Measurements from ENCODE around the gene SPATA25.

Gene SPATA25

GRCh38 chr20:45892828-45893500 is 5.5 kb upstream of the SPATA25 start:
- peak overlapping the region; percentile 26 to 64 for H3K4me3 ChIP-seq (ENCODE audit: low read depth in 1 of 2, low read length in 2 of 2)
- no peak overlapping the region for H3K27ac ChIP-seq (ENCODE audit: low read depth, low read length)
- peaks cover 20 to 51% of the 10 kb centered on the region in 2 donors for H3K36me3 ChIP-seq (ENCODE audit: control insufficient read depth in 1 of 2, insufficient read depth in 2 of 2, low read length in 2 of 2)
- H3K9me3 ChIP-seq (ENCODE audit: control insufficient read depth in 1 of 2, low read length in 2 of 2): no peaks in the 10 kb centered on the region
- H3K4me1 ChIP-seq (ENCODE audit: control insufficient read depth in 1 of 2, insufficient read depth in 2 of 2, low read length in 2 of 2): peaks cover 24 to 37% of the 10 kb centered on the region in 2 donors
- H3K27me3 ChIP-seq (ENCODE audit: control insufficient read depth in 1 of 2, insufficient read depth in 2 of 2, low read length in 2 of 2): no peaks in the 10 kb centered on the region
- H3K9ac ChIP-seq (ENCODE audit: low read depth in 1 of 2, low read length in 2 of 2): peak overlapping the region; percentile 5 to 20

GRCh38 chr20:45892049-45892825 is 4.8 kb upstream of the SPATA25 start:
- peak overlapping the region; percentile 67 to 86 for H3K9ac ChIP-seq (ENCODE audit: low read depth in 1 of 2, low read length in 2 of 2)

GRCh38 chr20:45890985-45891983 is 3.9 kb upstream of the SPATA25 start, which contains the start of the genes CTSA and NEURL2:
TSS of gene CTSA (plus strand) at chr20:45891335. CDS start at chr20:45891569, 234 bp downstream.
TSS of gene NEURL2 (minus strand) at chr20:45891208. CDS start at chr20:45890991, 217 bp downstream.
- Histone ChIP-seq H3K36me3 (ENCODE audit: control insufficient read depth in 1 of 2, insufficient read depth in 2 of 2, low read length in 2 of 2) (peaks cover 14 to 50% of the 10 kb centered on the region in 2 donors), H3K9ac (ENCODE audit: low read depth in 1 of 2, low read length in 2 of 2) (peak within 1 kb of the TSS; percentile 67 to 86), H3K4me3 (ENCODE audit: low read depth in 1 of 2, low read length in 2 of 2) (peak within 1 kb of the TSS; percentile 64 to 88), H3K27me3 (ENCODE audit: control insufficient read depth in 1 of 2, insufficient read depth in 2 of 2, low read length in 2 of 2) (no peaks in the 10 kb centered on the region), H3K9me3 (ENCODE audit: control insufficient read depth in 1 of 2, low read length in 2 of 2) (no peaks in the 10 kb centered on the region), H3K4me1 (ENCODE audit: control insufficient read depth in 1 of 2, insufficient read depth in 2 of 2, low read length in 2 of 2) (peaks cover 24 to 37% of the 10 kb centered on the region in 2 donors), H3K27ac (ENCODE audit: low read depth, low read length) (peak within 1 kb of the TSS; percentile 82)

More at GRCh38 chr20:45892049-45892825, 4.8 kb upstream of the SPATA25 start:
- H3K4me3 ChIP-seq (ENCODE audit: low read depth in 1 of 2, low read length in 2 of 2): peak overlapping the region; percentile 64 to 88
- no peak overlapping the region for H3K27ac ChIP-seq (ENCODE audit: low read depth, low read length)
- H3K27me3 ChIP-seq (ENCODE audit: control insufficient read depth in 1 of 2, insufficient read depth in 2 of 2, low read length in 2 of 2): no peaks in the 10 kb centered on the region
- peaks cover 22 to 49% of the 10 kb centered on the region in 2 donors for H3K36me3 ChIP-seq (ENCODE audit: control insufficient read depth in 1 of 2, insufficient read depth in 2 of 2, low read length in 2 of 2)
- H3K4me1 ChIP-seq (ENCODE audit: control insufficient read depth in 1 of 2, insufficient read depth in 2 of 2, low read length in 2 of 2): peaks cover 24 to 37% of the 10 kb centered on the region in 2 donors
- no peaks in the 10 kb centered on the region for H3K9me3 ChIP-seq (ENCODE audit: control insufficient read depth in 1 of 2, low read length in 2 of 2)

GRCh38 chr20:45890077-45890984 is 2.9 kb upstream of the SPATA25 start:
- peak overlapping the region; percentile 67 to 86 for H3K9ac ChIP-seq (ENCODE audit: low read depth in 1 of 2, low read length in 2 of 2)
- peaks cover 14 to 48% of the 10 kb centered on the region in 2 donors for H3K36me3 ChIP-seq (ENCODE audit: control insufficient read depth in 1 of 2, insufficient read depth in 2 of 2, low read length in 2 of 2)
- H3K4me3 ChIP-seq (ENCODE audit: low read depth in 1 of 2, low read length in 2 of 2): peak overlapping the region; percentile 64 to 88
- no peaks in the 10 kb centered on the region for H3K27me3 ChIP-seq (ENCODE audit: control insufficient read depth in 1 of 2, insufficient read depth in 2 of 2, low read length in 2 of 2)
- no peaks in the 10 kb centered on the region for H3K9me3 ChIP-seq (ENCODE audit: control insufficient read depth in 1 of 2, low read length in 2 of 2)
- peak overlapping the region; percentile 82 for H3K27ac ChIP-seq (ENCODE audit: low read depth, low read length)
- H3K4me1 ChIP-seq (ENCODE audit: control insufficient read depth in 1 of 2, insufficient read depth in 2 of 2, low read length in 2 of 2): peaks cover 24 to 37% of the 10 kb centered on the region in 2 donors

- Histone ChIP-seq H3K9ac (ENCODE audit: low read depth in 1 of 2, low read length in 2 of 2) (no peak overlapping the region), H3K4me3 (ENCODE audit: low read depth in 1 of 2, low read length in 2 of 2) (no peak overlapping the region), H3K27me3 (ENCODE audit: control insufficient read depth in 1 of 2, insufficient read depth in 2 of 2, low read length in 2 of 2) (no peaks in the 10 kb centered on the region), H3K36me3 (ENCODE audit: control insufficient read depth in 1 of 2, insufficient read depth in 2 of 2, low read length in 2 of 2) (peaks cover 7 to 39% of the 10 kb centered on the region in 2 donors), H3K27ac (ENCODE audit: low read depth, low read length) (no peak overlapping the region), H3K4me1 (ENCODE audit: control insufficient read depth in 1 of 2, insufficient read depth in 2 of 2, low read length in 2 of 2) (peaks cover 30 to 40% of the 10 kb centered on the region in 2 donors), H3K9me3 (ENCODE audit: control insufficient read depth in 1 of 2, low read length in 2 of 2) (no peaks in the 10 kb centered on the region)
These were observed 1.3 kb upstream of the SPATA25 start for GRCh38 chr20:45888681-45889080.

GRCh38 chr20:45886590-45887345 is 654 bp downstream of the SPATA25 start:
- peaks cover 14 to 29% of the 10 kb centered on the region in 2 donors for H3K4me1 ChIP-seq (ENCODE audit: control insufficient read depth in 1 of 2, insufficient read depth in 2 of 2, low read length in 2 of 2)
- no peaks in the 10 kb centered on the region for H3K9me3 ChIP-seq (ENCODE audit: control insufficient read depth in 1 of 2, low read length in 2 of 2)
- no peak overlapping the region for H3K9ac ChIP-seq (ENCODE audit: low read depth in 1 of 2, low read length in 2 of 2)
- no peaks in the 10 kb centered on the region for H3K27me3 ChIP-seq (ENCODE audit: control insufficient read depth in 1 of 2, insufficient read depth in 2 of 2, low read length in 2 of 2)
- H3K36me3 ChIP-seq (ENCODE audit: control insufficient read depth in 1 of 2, insufficient read depth in 2 of 2, low read length in 2 of 2): peaks cover 14 to 45% of the 10 kb centered on the region in 2 donors
- H3K4me3 ChIP-seq (ENCODE audit: low read depth in 1 of 2, low read length in 2 of 2): no peak overlapping the region
- no peak overlapping the region for H3K27ac ChIP-seq (ENCODE audit: low read depth, low read length)

- Histone ChIP-seq H3K27me3 (ENCODE audit: control insufficient read depth in 1 of 2, insufficient read depth in 2 of 2, low read length in 2 of 2) (no peaks in the 10 kb centered on the region), H3K36me3 (ENCODE audit: control insufficient read depth in 1 of 2, insufficient read depth in 2 of 2, low read length in 2 of 2) (peaks cover 18 to 44% of the 10 kb centered on the region in 2 donors), H3K9me3 (ENCODE audit: control insufficient read depth in 1 of 2, low read length in 2 of 2) (no peaks in the 10 kb centered on the region), H3K4me3 (ENCODE audit: low read depth in 1 of 2, low read length in 2 of 2) (no peak overlapping the region), H3K9ac (ENCODE audit: low read depth in 1 of 2, low read length in 2 of 2) (no peak overlapping the region), H3K4me1 (ENCODE audit: control insufficient read depth in 1 of 2, insufficient read depth in 2 of 2, low read length in 2 of 2) (peaks cover 6 to 14% of the 10 kb centered on the region in 2 donors), H3K27ac (ENCODE audit: low read depth, low read length) (no peak overlapping the region)
These were observed 4.3 kb downstream of the SPATA25 start for GRCh38 chr20:45883100-45883469.

GRCh38 chr20:45882469-45883099 is 4.8 kb downstream of the SPATA25 start:
- H3K4me3 ChIP-seq (ENCODE audit: low read depth in 1 of 2, low read length in 2 of 2): no peak overlapping the region
- H3K9me3 ChIP-seq (ENCODE audit: control insufficient read depth in 1 of 2, low read length in 2 of 2): no peaks in the 10 kb centered on the region
- H3K36me3 ChIP-seq (ENCODE audit: control insufficient read depth in 1 of 2, insufficient read depth in 2 of 2, low read length in 2 of 2): peaks cover 22 to 47% of the 10 kb centered on the region in 2 donors
- no peaks in the 10 kb centered on the region for H3K27me3 ChIP-seq (ENCODE audit: control insufficient read depth in 1 of 2, insufficient read depth in 2 of 2, low read length in 2 of 2)
- no peak overlapping the region for H3K9ac ChIP-seq (ENCODE audit: low read depth in 1 of 2, low read length in 2 of 2)
- peaks cover 6 to 14% of the 10 kb centered on the region in 2 donors for H3K4me1 ChIP-seq (ENCODE audit: control insufficient read depth in 1 of 2, insufficient read depth in 2 of 2, low read length in 2 of 2)
- H3K27ac ChIP-seq (ENCODE audit: low read depth, low read length): no peak overlapping the region
